GM18868 (cell line): Measurements from ENCODE around the gene SKI.
"Not testable (repeated sequence)": the region's sequence is repeated elsewhere in the genome, so short reads cannot be mapped to it uniquely, and the experiment has no call there.

Experiments used
- ATAC-seq: cut with Tn5 transposase; IDR thresholded peaks from one replicate; pipeline ENCODE4 v1.9.1; 2021; ENCODE audit warnings: mild to moderate bottlenecking, moderate library complexity; ENCODE audit not compliant: unreplicated experiment

SKI gene

GRCh38 chr1:2241820-2242219 lies 13.7 kb downstream of the SKI start:
- no peak for ATAC-seq

GRCh38 chr1:2242814-2243725 lies 15.0 kb downstream of the SKI start:
- no peak for ATAC-seq

GRCh38 chr1:2247045-2247394 lies 18.9 kb downstream of the SKI start:
- ATAC-seq, result not testable (repeated sequence)

GRCh38 chr1:2247760-2248126 lies 19.6 kb downstream of the SKI start:
- ATAC-seq, result no peak

GRCh38 chr1:2248127-2248826 lies 20.2 kb downstream of the SKI start:
- no peak for ATAC-seq

GRCh38 chr1:2248854-2249558 lies 20.9 kb downstream of the SKI start:
- ATAC-seq, result no peak

- ATAC-seq, result no peak
Measured at GRCh38 chr1:2249559-2249906, 21.4 kb downstream of the SKI start.

- no peak for ATAC-seq
Measured at GRCh38 chr1:2250721-2251281, 22.7 kb downstream of the SKI start.

- ATAC-seq, result no peak
Measured at GRCh38 chr1:2251363-2251762, 23.2 kb downstream of the SKI start.

- no peak for ATAC-seq
Measured at GRCh38 chr1:2251786-2252185, 23.7 kb downstream of the SKI start.

GRCh38 chr1:2252423-2252822 lies 24.3 kb downstream of the SKI start:
- no peak for ATAC-seq

GRCh38 chr1:2253036-2253796 lies 25.1 kb downstream of the SKI start:
- no peak for ATAC-seq

GRCh38 chr1:2253797-2254480 lies 25.8 kb downstream of the SKI start:
- no peak for ATAC-seq

GRCh38 chr1:2255047-2255419 lies 26.9 kb downstream of the SKI start:
- no peak for ATAC-seq

- peak; percentile 47 for ATAC-seq
Measured at GRCh38 chr1:2255420-2256369, 27.6 kb downstream of the SKI start.

GRCh38 chr1:2256435-2257244 lies 28.5 kb downstream of the SKI start:
- ATAC-seq, result no peak

GRCh38 chr1:2257245-2257627 lies 29.1 kb downstream of the SKI start:
- ATAC-seq, result no peak

GRCh38 chr1:2258122-2258681 lies 30.1 kb downstream of the SKI start:
- no peak for ATAC-seq
